BLaER1 (cell line): ENCODE results near the gene RELT.

Experiments used
- H3K27ac ChIP-seq: shearing (Covaris generic); formaldehyde crosslinking; 2 replicates; pipeline ENCODE4 v1.8.1; 2022
- H3K27me3 ChIP-seq: shearing (Covaris generic); formaldehyde crosslinking; 2 replicates; pipeline ENCODE4 v1.8.1; 2022
- H3K36me3 ChIP-seq: shearing (Covaris generic); formaldehyde crosslinking; 2 replicates; pipeline ENCODE4 v1.8.1; 2022
- H3K4me1 ChIP-seq: shearing (Covaris generic); formaldehyde crosslinking; 2 replicates; pipeline ENCODE4 v1.8.1; 2022
- H3K4me2 ChIP-seq: shearing (Covaris generic); formaldehyde crosslinking; 2 replicates; pipeline ENCODE4 v1.8.1; 2022
- H3K4me3 ChIP-seq: shearing (Covaris generic); formaldehyde crosslinking; 2 replicates; pipeline ENCODE4 v1.8.1; 2022
- H3K9ac ChIP-seq: shearing (Covaris generic); formaldehyde crosslinking; 2 replicates; pipeline ENCODE4 v1.8.1; 2022
- H3K9me3 ChIP-seq: shearing (Covaris generic); formaldehyde crosslinking; 2 replicates; pipeline ENCODE4 v1.8.1; 2022
- H4K20me1 ChIP-seq: shearing (Covaris generic); formaldehyde crosslinking; 2 replicates; pipeline ENCODE4 v1.8.1; 2022
- Cebpa-rat ChIP-seq: shearing (Covaris generic); IDR thresholded peaks from 2 replicates; pipeline ENCODE4 v1.8.1; 2022

RELT gene

DNA sequence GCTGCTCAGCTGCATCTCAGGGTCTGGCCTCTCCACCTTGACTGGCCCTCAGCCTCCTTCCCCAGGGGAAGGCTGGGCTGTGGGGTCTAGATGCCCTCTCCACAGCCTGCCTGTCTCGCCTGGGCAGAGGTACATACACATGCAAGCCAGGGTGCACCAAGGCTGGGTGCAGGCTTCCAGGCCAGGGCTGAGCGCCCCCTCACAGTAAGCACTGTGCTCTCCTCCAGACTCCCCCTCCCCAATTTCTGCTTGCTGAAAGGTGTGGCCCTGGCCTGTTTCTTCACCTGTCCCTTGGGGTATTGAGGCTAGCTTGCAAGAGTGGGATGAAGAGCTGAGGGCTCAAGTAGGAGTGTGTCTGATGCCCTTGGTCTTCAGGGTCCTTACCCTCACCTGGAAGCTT is 22.5 kb downstream of the RELT start:
- H3K9ac ChIP-seq = 0 out of 2 replicates have a peak overlapping the region, but pooled peaks have one; percentile 17
- peaks cover 24% of the 10 kb centered on the region for H3K4me1 ChIP-seq
- no peaks in the 10 kb centered on the region for H3K9me3 ChIP-seq
- H3K4me3 ChIP-seq = no peak overlapping the region
- no peaks in the 10 kb centered on the region for H3K27me3 ChIP-seq
- peak overlapping the region; percentile 57 for H3K4me2 ChIP-seq
- peaks cover 24% of the 10 kb centered on the region for H4K20me1 ChIP-seq
- peak overlapping the region; percentile 43 for H3K27ac ChIP-seq
- TF ChIP-seq Cebpa-rat = no peak
- peaks cover 91% of the 10 kb centered on the region for H3K36me3 ChIP-seq

GRCh38 chr11:73399159-73399590 is 23.0 kb downstream of the RELT start:
- H3K27me3 ChIP-seq = no peaks in the 10 kb centered on the region
- no peak for TF ChIP-seq Cebpa-rat
- peaks cover 91% of the 10 kb centered on the region for H3K36me3 ChIP-seq
- H3K4me3 ChIP-seq = no peak overlapping the region
- peaks cover 24% of the 10 kb centered on the region for H3K4me1 ChIP-seq
- H3K9me3 ChIP-seq = no peaks in the 10 kb centered on the region
- H3K4me2 ChIP-seq = peak overlapping the region; percentile 57
- peaks cover 24% of the 10 kb centered on the region for H4K20me1 ChIP-seq
- peak overlapping the region; percentile 43 for H3K27ac ChIP-seq
- H3K9ac ChIP-seq = peak overlapping the region; percentile 17; the same call in 1 of the 2 replicates

GRCh38 chr11:73399636-73400035 is 23.4 kb downstream of the RELT start:
- no peak for TF ChIP-seq Cebpa-rat
- H3K27ac ChIP-seq = peak overlapping the region; percentile 43

DNA sequence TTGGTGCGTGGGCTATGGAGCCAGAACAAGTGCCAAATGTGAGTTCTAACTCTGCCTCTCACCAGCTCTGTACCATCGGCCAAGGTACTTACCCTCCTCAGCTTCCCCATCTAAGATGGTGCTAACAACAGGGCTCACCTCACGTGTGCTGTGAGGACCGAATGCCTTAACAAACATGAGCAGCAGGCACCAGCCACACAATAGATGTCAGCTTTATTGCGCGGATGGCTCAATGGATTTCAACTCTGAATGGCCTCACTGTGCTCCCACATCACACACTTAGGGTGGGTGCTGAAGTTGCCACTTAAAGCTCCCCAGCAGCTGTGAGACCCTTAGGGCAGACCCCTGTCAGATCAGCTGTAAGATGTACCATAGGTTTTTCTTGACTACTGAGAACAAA is 24.1 kb downstream of the RELT start:
- H3K4me3 ChIP-seq = no peak overlapping the region
- peaks cover 89% of the 10 kb centered on the region for H3K36me3 ChIP-seq
- H4K20me1 ChIP-seq = peaks cover 20% of the 10 kb centered on the region
- no peak for TF ChIP-seq Cebpa-rat
- no peak overlapping the region for H3K9ac ChIP-seq
- no peak overlapping the region for H3K27ac ChIP-seq
- H3K4me1 ChIP-seq = peaks cover 24% of the 10 kb centered on the region
- H3K9me3 ChIP-seq = no peaks in the 10 kb centered on the region
- H3K27me3 ChIP-seq = no peaks in the 10 kb centered on the region
- no peak overlapping the region for H3K4me2 ChIP-seq

More at GRCh38 chr11:73399636-73400035, 23.4 kb downstream of the RELT start:
- H3K27me3 ChIP-seq = no peaks in the 10 kb centered on the region
- peak overlapping the region; percentile 57 for H3K4me2 ChIP-seq
- H3K36me3 ChIP-seq = peaks cover 89% of the 10 kb centered on the region
- H3K9ac ChIP-seq = peak overlapping the region; percentile 17; the same call in 1 of the 2 replicates
- H4K20me1 ChIP-seq = peaks cover 20% of the 10 kb centered on the region
- no peak overlapping the region for H3K4me3 ChIP-seq
- no peaks in the 10 kb centered on the region for H3K9me3 ChIP-seq
- peaks cover 24% of the 10 kb centered on the region for H3K4me1 ChIP-seq

GRCh38 chr11:73401217-73401923 is 25.2 kb downstream of the RELT start:
- Histone ChIP-seq H4K20me1 (peaks cover 20% of the 10 kb centered on the region), H3K9ac (no peak overlapping the region), H3K27me3 (no peaks in the 10 kb centered on the region), H3K36me3 (peaks cover 89% of the 10 kb centered on the region), H3K4me1 (peaks cover 24% of the 10 kb centered on the region), H3K9me3 (no peaks in the 10 kb centered on the region), H3K4me3 (no peak overlapping the region), H3K27ac (0 out of 2 replicates have a peak overlapping the region, but pooled peaks have one; percentile 1), H3K4me2 (no peak overlapping the region)
- no peak for TF ChIP-seq Cebpa-rat

- peaks cover 89% of the 10 kb centered on the region for H3K36me3 ChIP-seq
- H3K27ac ChIP-seq = no peak overlapping the region
- no peak overlapping the region for H3K4me2 ChIP-seq
- H3K4me3 ChIP-seq = no peak overlapping the region
- TF ChIP-seq Cebpa-rat = no peak
- no peak overlapping the region for H3K9ac ChIP-seq
- no peaks in the 10 kb centered on the region for H3K9me3 ChIP-seq
- peaks cover 20% of the 10 kb centered on the region for H4K20me1 ChIP-seq
- peaks cover 24% of the 10 kb centered on the region for H3K4me1 ChIP-seq
- no peaks in the 10 kb centered on the region for H3K27me3 ChIP-seq
Measured at GRCh38 chr11:73401924-73402833, 26.0 kb downstream of the RELT start.

DNA sequence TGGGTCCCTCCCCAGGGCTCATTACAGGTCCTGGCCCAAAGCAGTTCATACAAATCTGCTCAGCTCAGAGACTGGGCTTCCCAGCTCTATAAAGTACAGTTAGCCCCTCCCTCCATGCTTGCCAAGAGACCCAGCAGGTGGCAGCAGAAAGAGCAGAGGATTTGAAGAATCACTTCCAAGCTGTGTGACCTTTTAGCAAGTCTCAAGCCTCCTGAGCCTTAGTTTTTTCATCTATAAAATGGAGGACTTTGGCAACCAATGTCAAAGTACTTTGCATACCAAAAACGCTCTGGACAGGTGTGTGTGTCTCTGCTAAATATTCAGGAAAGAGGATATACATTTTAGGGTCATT is 26.6 kb downstream of the RELT start:
- no peaks in the 10 kb centered on the region for H3K27me3 ChIP-seq
- H3K4me3 ChIP-seq = no peak overlapping the region
- no peak for TF ChIP-seq Cebpa-rat
- H3K9ac ChIP-seq = no peak overlapping the region
- H3K27ac ChIP-seq = no peak overlapping the region
- peaks cover 29% of the 10 kb centered on the region for H3K4me1 ChIP-seq
- H3K36me3 ChIP-seq = peaks cover 89% of the 10 kb centered on the region
- no peaks in the 10 kb centered on the region for H3K9me3 ChIP-seq
- H4K20me1 ChIP-seq = peaks cover 20% of the 10 kb centered on the region
- no peak overlapping the region for H3K4me2 ChIP-seq

GRCh38 chr11:73403541-73403940 is 27.3 kb downstream of the RELT start:
- H3K4me1 ChIP-seq = peaks cover 24% of the 10 kb centered on the region
- peaks cover 15% of the 10 kb centered on the region for H4K20me1 ChIP-seq
- H3K9me3 ChIP-seq = no peaks in the 10 kb centered on the region
- H3K9ac ChIP-seq = no peak overlapping the region
- H3K36me3 ChIP-seq = peaks cover 89% of the 10 kb centered on the region
- no peak overlapping the region for H3K4me2 ChIP-seq
- no peak for TF ChIP-seq Cebpa-rat
- H3K27ac ChIP-seq = no peak overlapping the region
- H3K27me3 ChIP-seq = no peaks in the 10 kb centered on the region
- no peak overlapping the region for H3K4me3 ChIP-seq

DNA sequence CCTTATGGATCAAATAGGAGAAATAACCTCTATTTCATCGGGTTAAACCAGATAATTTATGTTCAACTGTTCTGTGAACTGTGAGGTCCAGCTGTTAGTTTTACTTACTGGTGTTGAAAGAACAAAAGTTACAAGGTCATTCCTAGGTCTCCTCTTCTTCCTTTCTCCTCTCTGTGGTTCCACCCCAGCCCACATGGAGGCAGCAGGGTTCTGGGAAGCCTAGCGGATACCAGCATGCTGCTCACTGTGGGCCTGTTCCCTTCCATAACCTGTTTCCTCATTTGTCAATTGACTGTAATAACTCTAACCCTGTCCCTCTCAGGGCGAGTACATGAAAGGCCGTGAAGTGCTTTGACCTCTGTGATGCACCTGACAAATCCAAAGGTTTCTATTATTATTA is 27.8 kb downstream of the RELT start:
- Histone ChIP-seq H3K36me3 (peaks cover 89% of the 10 kb centered on the region), H3K4me1 (peaks cover 19% of the 10 kb centered on the region), H3K27me3 (no peaks in the 10 kb centered on the region), H3K9ac (no peak overlapping the region), H3K9me3 (no peaks in the 10 kb centered on the region), H4K20me1 (peaks cover 10% of the 10 kb centered on the region), H3K27ac (no peak overlapping the region), H3K4me2 (no peak overlapping the region), H3K4me3 (no peak overlapping the region)
- no peak for TF ChIP-seq Cebpa-rat
